NCI-H1694 treated with DMSO at 0.1 percent for 48 hours (cell line): ENCODE results near the gene MRAP.

ENCODE experiments used
- DNase-seq: peaks from one replicate; lab custom pipeline; 2025; lab: John Stamatoyannopoulos, UW

The MRAP gene

GRCh38 chr21:32322676-32323075, 24.0 kb downstream of the MRAP start:
- no peak for DNase-seq

- DNase-seq, result no peak
Observed at GRCh38 chr21:32325706-32326105, 27.1 kb downstream of the MRAP start.

GRCh38 chr21:32328595-32328994, 29.9 kb downstream of the MRAP start:
- DNase-seq, result no peak

- DNase-seq, result no peak
Observed at GRCh38 chr21:32329331-32329730, 30.7 kb downstream of the MRAP start.

- DNase-seq, result no peak
Observed at GRCh38 chr21:32329776-32330175, 31.1 kb downstream of the MRAP start.

GRCh38 chr21:32330784-32331311, 32.2 kb downstream of the MRAP start:
- DNase-seq, result no peak

- no peak for DNase-seq
Observed at GRCh38 chr21:32331444-32332305, 33.0 kb downstream of the MRAP start.

- no peak for DNase-seq
Observed at GRCh38 chr21:32332463-32332951, 33.9 kb downstream of the MRAP start.

- no peak for DNase-seq
Observed at GRCh38 chr21:32333953-32334673, 35.5 kb downstream of the MRAP start.

GRCh38 chr21:32334980-32335531, 36.4 kb downstream of the MRAP start:
- DNase-seq, result peak; percentile 98

GRCh38 chr21:32335601-32336575, 37.2 kb downstream of the MRAP start:
- DNase-seq, result peak; percentile 64

GRCh38 chr21:32336711-32337110, 38.1 kb downstream of the MRAP start:
- DNase-seq, result peak; percentile 91

- no peak for DNase-seq
Observed at GRCh38 chr21:32337206-32337605, 38.6 kb downstream of the MRAP start.

- no peak for DNase-seq
Observed at GRCh38 chr21:32338209-32338921, 39.7 kb downstream of the MRAP start.

- DNase-seq, result no peak
Observed at GRCh38 chr21:32340863-32341848, 42.5 kb downstream of the MRAP start.

GRCh38 chr21:32346951-32347350, 48.3 kb downstream of the MRAP start:
- no peak for DNase-seq

- DNase-seq, result no peak
Observed at GRCh38 chr21:32347351-32347750, 48.7 kb downstream of the MRAP start.

- no peak for DNase-seq
Observed at GRCh38 chr21:32347977-32348376, 49.3 kb downstream of the MRAP start.

- no peak for DNase-seq
Observed at GRCh38 chr21:32348604-32349332, 50.1 kb downstream of the MRAP start.
